ENCODE results near the gene DND1.
"Not testable (repeated sequence)": the region's sequence is repeated elsewhere in the genome, so short reads cannot be mapped to it uniquely, and the experiment has no call there.

DND1 gene

GRCh38 chr5:140664030-140664358, 9.4 kb downstream of the DND1 start:
- no peak for ATAC-seq (replicated peaks; ENCODE audit: extremely low read depth, poor library complexity, severe bottlenecking)
- Mint-ChIP-seq H3K9me3 (no peaks in the 10 kb centered on the region), H3K4me1 (peaks cover 32% of the 10 kb centered on the region), H3K36me3 (ENCODE audit: insufficient read depth) (peaks cover 51% of the 10 kb centered on the region), H3K27me3 (no peaks in the 10 kb centered on the region), H3K27ac (ENCODE audit: low read depth) (peak overlapping the region; percentile 96), H3K4me3 (peak overlapping the region; percentile 99)
- no peak for DNase-seq (ENCODE audit: low spot score in 2 of 2)

GRCh38 chr5:140660371-140660770, 13.0 kb downstream of the DND1 start:
- not testable (repeated sequence) for ATAC-seq (replicated peaks; ENCODE audit: extremely low read depth, poor library complexity, severe bottlenecking); H3K4me1 Mint-ChIP-seq; H3K27me3 Mint-ChIP-seq; H3K4me3 Mint-ChIP-seq; H3K9me3 Mint-ChIP-seq; H3K27ac Mint-ChIP-seq (ENCODE audit: low read depth); DNase-seq (ENCODE audit: low spot score in 2 of 2)
- H3K36me3 Mint-ChIP-seq (ENCODE audit: insufficient read depth), result peaks cover 75% of the 10 kb centered on the region

- Mint-ChIP-seq H3K27me3 (no peaks in the 10 kb centered on the region), H3K36me3 (ENCODE audit: insufficient read depth) (peaks cover 80% of the 10 kb centered on the region), H3K27ac (ENCODE audit: low read depth) (no peak overlapping the region), H3K4me3 (no peak overlapping the region), H3K4me1 (no peaks in the 10 kb centered on the region), H3K9me3 (no peaks in the 10 kb centered on the region)
- DNase-seq (ENCODE audit: low spot score in 2 of 2) (no peak), ATAC-seq (replicated peaks; ENCODE audit: extremely low read depth, poor library complexity, severe bottlenecking) (no peak)
Measured at GRCh38 chr5:140658870-140659269, 14.5 kb downstream of the DND1 start.

GRCh38 chr5:140647042-140647419, 26.3 kb downstream of the DND1 start:
- Mint-ChIP-seq H3K4me3 (peak overlapping the region; percentile 96), H3K4me1 (peaks cover 53% of the 10 kb centered on the region), H3K36me3 (ENCODE audit: insufficient read depth) (peaks cover 47% of the 10 kb centered on the region), H3K27ac (ENCODE audit: low read depth) (peak overlapping the region; percentile 99), H3K9me3 (no peaks in the 10 kb centered on the region), H3K27me3 (no peaks in the 10 kb centered on the region)
- DNase-seq (ENCODE audit: low spot score in 2 of 2), result no peak
- peak; percentile 2 for ATAC-seq (replicated peaks; ENCODE audit: extremely low read depth, poor library complexity, severe bottlenecking)

- no peaks in the 10 kb centered on the region for H3K9me3 Mint-ChIP-seq
- DNase-seq (ENCODE audit: low spot score in 2 of 2) (no peak), ATAC-seq (replicated peaks; ENCODE audit: extremely low read depth, poor library complexity, severe bottlenecking) (no peak)
- H3K4me1 Mint-ChIP-seq, result peaks cover 65% of the 10 kb centered on the region
- no peak overlapping the region for H3K27ac Mint-ChIP-seq (ENCODE audit: low read depth)
- no peaks in the 10 kb centered on the region for H3K27me3 Mint-ChIP-seq
- H3K4me3 Mint-ChIP-seq, result peak overlapping the region; percentile 10
- H3K36me3 Mint-ChIP-seq (ENCODE audit: insufficient read depth), result peaks cover 15% of the 10 kb centered on the region
Measured at GRCh38 chr5:140642718-140643117, 30.7 kb downstream of the DND1 start.

GRCh38 chr5:140641716-140642115, 31.7 kb downstream of the DND1 start:
- ATAC-seq (replicated peaks; ENCODE audit: extremely low read depth, poor library complexity, severe bottlenecking), result no peak
- peaks cover 62% of the 10 kb centered on the region for H3K4me1 Mint-ChIP-seq
- H3K9me3 Mint-ChIP-seq, result no peaks in the 10 kb centered on the region
- no peak overlapping the region for H3K27ac Mint-ChIP-seq (ENCODE audit: low read depth)
- H3K27me3 Mint-ChIP-seq, result no peaks in the 10 kb centered on the region
- peaks cover 13% of the 10 kb centered on the region for H3K36me3 Mint-ChIP-seq (ENCODE audit: insufficient read depth)
- no peak overlapping the region for H3K4me3 Mint-ChIP-seq
- DNase-seq (ENCODE audit: low spot score in 2 of 2), result no peak

- Mint-ChIP-seq H3K4me3 (peak within 1 kb of the TSS; percentile 83), H3K9me3 (no peaks in the 10 kb centered on the region), H3K36me3 (ENCODE audit: insufficient read depth) (peaks cover 13% of the 10 kb centered on the region), H3K4me1 (peaks cover 49% of the 10 kb centered on the region), H3K27ac (ENCODE audit: low read depth) (peak within 1 kb of the TSS; percentile 91), H3K27me3 (no peaks in the 10 kb centered on the region)
- DNase-seq (ENCODE audit: low spot score in 2 of 2), result peak; percentile 88 to 90
- ATAC-seq (replicated peaks; ENCODE audit: extremely low read depth, poor library complexity, severe bottlenecking), result peak; percentile 96
Measured at GRCh38 chr5:140639148-140639981, 34.0 kb downstream of the DND1 start, which contains the start of gene TMCO6. TMCO6 (plus strand) TSS chr5:140639451; CDS start chr5:140639528, 77 bp downstream.

GRCh38 chr5:140638898-140639147, 34.6 kb downstream of the DND1 start:
- not testable (repeated sequence) for ATAC-seq (replicated peaks; ENCODE audit: extremely low read depth, poor library complexity, severe bottlenecking); H3K9me3 Mint-ChIP-seq; H3K27me3 Mint-ChIP-seq; DNase-seq (ENCODE audit: low spot score in 2 of 2)
- Mint-ChIP-seq H3K4me3 (peak overlapping the region; percentile 83), H3K27ac (ENCODE audit: low read depth) (peak overlapping the region; percentile 91), H3K4me1 (peaks cover 45% of the 10 kb centered on the region), H3K36me3 (ENCODE audit: insufficient read depth) (peaks cover 13% of the 10 kb centered on the region)

- H3K27ac Mint-ChIP-seq (ENCODE audit: low read depth), result no peak overlapping the region
- H3K4me3 Mint-ChIP-seq, result peak overlapping the region; percentile 83
- no peaks in the 10 kb centered on the region for H3K27me3 Mint-ChIP-seq
- ATAC-seq (replicated peaks; ENCODE audit: extremely low read depth, poor library complexity, severe bottlenecking) (no peak), DNase-seq (ENCODE audit: low spot score in 2 of 2) (no peak)
- H3K9me3 Mint-ChIP-seq, result no peaks in the 10 kb centered on the region
- H3K36me3 Mint-ChIP-seq (ENCODE audit: insufficient read depth), result peaks cover 8% of the 10 kb centered on the region
- peaks cover 49% of the 10 kb centered on the region for H3K4me1 Mint-ChIP-seq
Measured at GRCh38 chr5:140637371-140638100, 35.8 kb downstream of the DND1 start.

GRCh38 chr5:140635291-140636257, 37.8 kb downstream of the DND1 start:
- DNase-seq (ENCODE audit: low spot score in 2 of 2) (no peak), ATAC-seq (replicated peaks; ENCODE audit: extremely low read depth, poor library complexity, severe bottlenecking) (no peak)
- Mint-ChIP-seq H3K27me3 (peaks cover 10% of the 10 kb centered on the region), H3K36me3 (ENCODE audit: insufficient read depth) (peaks cover 10% of the 10 kb centered on the region), H3K4me3 (no peak overlapping the region), H3K9me3 (no peaks in the 10 kb centered on the region), H3K4me1 (peaks cover 36% of the 10 kb centered on the region), H3K27ac (ENCODE audit: low read depth) (no peak overlapping the region)

- Mint-ChIP-seq H3K9me3 (no peaks in the 10 kb centered on the region), H3K4me3 (no peak overlapping the region), H3K27me3 (peaks cover 10% of the 10 kb centered on the region), H3K36me3 (ENCODE audit: insufficient read depth) (peaks cover 7% of the 10 kb centered on the region), H3K4me1 (peaks cover 27% of the 10 kb centered on the region), H3K27ac (ENCODE audit: low read depth) (no peak overlapping the region)
- DNase-seq (ENCODE audit: low spot score in 2 of 2) (no peak), ATAC-seq (replicated peaks; ENCODE audit: extremely low read depth, poor library complexity, severe bottlenecking) (no peak)
Measured at GRCh38 chr5:140634103-140634502, 39.3 kb downstream of the DND1 start.

- no peaks in the 10 kb centered on the region for H3K9me3 Mint-ChIP-seq
- H3K4me3 Mint-ChIP-seq, result peak overlapping the region; percentile 83
- peaks cover 21% of the 10 kb centered on the region for H3K4me1 Mint-ChIP-seq
- peaks cover 4% of the 10 kb centered on the region for H3K36me3 Mint-ChIP-seq (ENCODE audit: insufficient read depth)
- DNase-seq (ENCODE audit: low spot score in 2 of 2) (no peak), ATAC-seq (replicated peaks; ENCODE audit: extremely low read depth, poor library complexity, severe bottlenecking) (no peak)
- peaks cover 10% of the 10 kb centered on the region for H3K27me3 Mint-ChIP-seq
- H3K27ac Mint-ChIP-seq (ENCODE audit: low read depth), result peak overlapping the region; percentile 64
Measured at GRCh38 chr5:140633501-140633900, 39.9 kb downstream of the DND1 start.

Data from central memory CD8-positive, alpha-beta T cell (primary cell).